ENCODE results near the gene ZSWIM1.
A peak's percentile ranks its signal among the peaks of the same experiment; 100 is the strongest.

DNA sequence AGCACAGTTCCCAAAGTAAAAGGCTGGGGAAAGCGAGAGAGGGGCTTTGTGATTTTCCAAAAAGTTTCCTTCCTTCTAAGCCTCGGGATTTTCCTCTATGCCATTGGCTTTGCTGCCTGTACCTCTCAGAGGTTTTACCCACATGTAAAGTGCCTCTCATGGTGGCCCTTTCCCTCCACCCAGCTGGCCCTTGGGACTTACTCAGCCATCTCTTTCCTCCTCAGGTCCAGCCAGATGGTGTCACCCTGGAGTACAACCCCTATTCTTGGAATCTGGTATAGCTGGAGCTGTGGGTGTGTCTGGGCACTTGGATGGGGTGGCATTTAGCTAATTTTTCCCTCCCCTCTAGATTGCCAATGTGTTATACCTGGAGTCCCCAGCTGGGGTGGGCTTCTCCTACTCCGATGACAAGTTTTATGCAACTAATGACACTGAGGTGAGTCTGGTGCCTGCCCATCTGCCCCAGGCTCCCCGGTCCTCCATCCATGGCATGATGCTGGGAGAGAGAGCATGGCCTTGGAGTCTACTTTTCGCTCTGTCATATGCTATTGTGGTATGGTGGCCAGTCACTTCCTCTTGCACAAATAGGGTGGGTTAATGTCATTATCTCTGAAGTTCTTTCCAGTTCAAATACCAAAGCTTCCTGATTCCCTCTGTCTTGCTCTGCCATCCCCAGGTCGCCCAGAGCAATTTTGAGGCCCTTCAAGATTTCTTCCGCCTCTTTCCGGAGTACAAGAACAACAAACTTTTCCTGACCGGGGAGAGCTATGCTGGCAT, 11.2 kb downstream of the ZSWIM1 start:
- TF ChIP-seq TAF1 (CRISPR knock-in tag; IDR thresholded peaks at IDR 0.05) (no peak), POLR2AphosphoS5 (IDR thresholded peaks at IDR 0.05; ENCODE audit: low read depth, low read length) (no peak), CTCF (CRISPR knock-in tag; IDR thresholded peaks at IDR 0.05) (peak; percentile 73), FOSL2 (CRISPR knock-in tag; IDR thresholded peaks at IDR 0.05) (no peak), ZNF343 (CRISPR knock-in tag; IDR thresholded peaks at IDR 0.05) (no peak), ZBTB21 (CRISPR knock-in tag; IDR thresholded peaks at IDR 0.05) (no peak)
- TF ChIP-seq, protein P1, sequence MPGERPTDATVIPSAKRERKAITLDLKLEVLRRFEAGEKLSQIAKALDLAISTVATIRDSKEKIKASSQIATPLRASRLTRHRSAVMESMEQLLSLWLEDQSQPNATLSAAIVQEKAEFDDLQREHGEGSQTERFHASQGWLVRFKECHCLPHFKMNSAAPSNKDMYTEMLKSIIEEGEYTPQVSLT (CRISPR knock-in tag; IDR thresholded peaks at IDR 0.05; ENCODE audit: borderline replicate concordance, low read depth): no peak
